Endodermal cell (in vitro differentiated cells): ENCODE measurements around the gene ZMYM1. TPM values are rescaled to one million over a fixed set of nuclear protein-coding genes. Genes with fewer than 3 reads are reported as not detected.

Experiments used
- DNase-seq: peaks from one replicate; pipeline ENCODE4 v3.0.0-alpha.2; 2017
- H3K27ac ChIP-seq: 2 replicates; pipeline ENCODE4 v1.5.1; 2013; ENCODE audit warnings: mild to moderate bottlenecking, low read depth, low read length, moderate library complexity
- H3K27me3 ChIP-seq: 2 replicates; pipeline ENCODE4 v1.6.1; 2013; ENCODE audit warnings: mild to moderate bottlenecking, low read length, moderate library complexity; ENCODE audit not compliant: insufficient read depth, control insufficient read depth, poor library complexity, severe bottlenecking
- H3K36me3 ChIP-seq: 2 replicates; pipeline ENCODE4 v1.7.0; 2013; ENCODE audit warnings: mild to moderate bottlenecking, low read length, moderate library complexity; ENCODE audit not compliant: control insufficient read depth, insufficient read depth
- H3K4me1 ChIP-seq: one replicate; pipeline ENCODE4 v1.7.0; 2013; ENCODE audit warnings: low read length; ENCODE audit not compliant: control insufficient read depth, insufficient read depth
- H3K4me3 ChIP-seq: 2 replicates; pipeline ENCODE4 v1.5.1; 2013; ENCODE audit warnings: mild to moderate bottlenecking, low read length, moderate library complexity
- H3K9ac ChIP-seq: 2 replicates; pipeline ENCODE4 v1.6.1; 2013; ENCODE audit warnings: mild to moderate bottlenecking, low read length, moderate library complexity; ENCODE audit not compliant: poor library complexity, severe bottlenecking; ENCODE audit errors: extremely low read depth
- H3K9me3 ChIP-seq: 2 replicates; pipeline ENCODE4 v1.6.1; 2013; ENCODE audit warnings: mild to moderate bottlenecking, low read length, moderate library complexity; ENCODE audit not compliant: control insufficient read depth
- H3K27ac Mint-ChIP-seq: 2 replicates; pipeline ENCODE4 v1.8.0; 2020; ENCODE audit warnings: mixed read lengths
- H3K27me3 Mint-ChIP-seq: 2 replicates; pipeline ENCODE4 v1.8.0; 2021; ENCODE audit warnings: mild to moderate bottlenecking, mixed read lengths; ENCODE audit not compliant: insufficient read depth
- H3K36me3 Mint-ChIP-seq: 2 replicates; pipeline ENCODE4 v1.8.0; 2020; ENCODE audit warnings: low read depth, mixed read lengths
- H3K4me1 Mint-ChIP-seq: 2 replicates; pipeline ENCODE4 v1.8.0; 2020; ENCODE audit warnings: mixed read lengths
- H3K4me3 Mint-ChIP-seq: 2 replicates; pipeline ENCODE4 v1.8.0; 2020; ENCODE audit warnings: mild to moderate bottlenecking, moderate library complexity, mixed read lengths
- H3K9me3 Mint-ChIP-seq: 2 replicates; pipeline ENCODE4 v1.8.0; 2020; ENCODE audit warnings: mild to moderate bottlenecking, mixed read lengths
- WGBS, 2 experiments: methylation state at CpG; one replicate each; pipeline versions ENCODE4 v1.1.5 to v1.1.7; 2013; ENCODE audit warnings: missing lambda C conversion rate in 2 of 2, mixed read lengths in 1 of 2; ENCODE audit not compliant: insufficient coverage in 1 of 2, insufficient read length in 1 of 2; 5-methylcytosine and 5-hydroxymethylcytosine counted together
- total RNA-seq, 2 donors: library from RNA; stranded (reverse); fragmentation: NEBNext Ultra II Directional in 1 of 2; extraction: Animal tissue kit (Norgen Biotek cat#: 25700) in 1 of 2; gene quantifications; 2 replicates in 1 of 2; 3 replicates in 1 of 2; pipeline ENCODE4 v1.2.1, GENCODE V29; 2021
- TF ChIP-seq, protein P1 (sequence below): fragments of 200-600 bp; sonication (generic); conservative IDR thresholded peaks from 2 replicates; pipeline ENCODE4 v1.5.0; 2021; ENCODE audit warnings: antibody characterized with exemption, mild to moderate bottlenecking

Gene ZMYM1
- total RNA-seq, 2 donors from 2014 or later: 43.1 to 58.5 TPM

DNA sequence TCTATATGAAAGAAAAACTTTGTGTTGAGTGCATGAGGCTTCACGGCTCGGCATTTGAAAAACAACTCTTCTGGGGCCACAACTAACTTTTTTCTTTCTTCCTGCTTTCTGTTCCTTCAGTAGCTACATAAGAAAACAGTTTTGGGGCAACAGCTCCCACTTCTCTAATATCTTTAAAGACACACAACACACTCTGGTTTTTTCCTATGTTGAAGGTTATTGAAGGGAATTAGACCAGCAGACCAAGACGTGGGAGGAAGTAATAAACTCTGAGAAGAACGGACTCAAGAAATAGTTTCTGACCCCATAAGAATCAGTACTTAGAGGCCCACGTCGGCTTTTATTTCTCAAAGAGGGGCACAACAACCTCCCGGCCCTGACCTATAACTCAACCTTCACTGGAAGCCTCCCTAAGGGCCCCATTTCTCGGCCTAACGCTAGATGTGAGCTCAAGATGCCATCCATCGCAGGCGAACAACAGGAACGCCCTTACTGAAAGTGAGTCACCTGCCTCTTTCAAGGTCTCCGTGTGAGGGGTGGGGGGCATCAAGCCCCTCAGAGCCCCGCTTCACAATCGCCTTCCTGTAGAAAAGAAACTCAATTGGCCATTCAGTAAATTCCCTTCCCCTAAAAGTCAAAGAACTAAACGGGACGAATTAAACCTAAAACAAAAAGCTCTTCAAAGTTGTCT lies 48.3 kb upstream of the ZMYM1 start:
- DNase-seq: peak; percentile 67
- Mint-ChIP-seq H3K27ac (peak overlapping the region; percentile 96), H3K4me3 (peak overlapping the region; percentile 88), H3K27me3 (peaks cover 2% of the 10 kb centered on the region), H3K36me3 (peaks cover 24% of the 10 kb centered on the region), H3K9me3 (peaks cover 18% of the 10 kb centered on the region), H3K4me1 (peaks cover 7% of the 10 kb centered on the region)
- Histone ChIP-seq H3K27ac (no peak overlapping the region), H3K36me3 (peaks cover 17% of the 10 kb centered on the region), H3K9ac (peak overlapping the region; percentile 73), H3K4me1 (no peaks in the 10 kb centered on the region), H3K4me3 (peak overlapping the region; percentile 98), H3K27me3 (no peaks in the 10 kb centered on the region), H3K9me3 (peaks cover 20% of the 10 kb centered on the region)
- TF ChIP-seq, protein P1, sequence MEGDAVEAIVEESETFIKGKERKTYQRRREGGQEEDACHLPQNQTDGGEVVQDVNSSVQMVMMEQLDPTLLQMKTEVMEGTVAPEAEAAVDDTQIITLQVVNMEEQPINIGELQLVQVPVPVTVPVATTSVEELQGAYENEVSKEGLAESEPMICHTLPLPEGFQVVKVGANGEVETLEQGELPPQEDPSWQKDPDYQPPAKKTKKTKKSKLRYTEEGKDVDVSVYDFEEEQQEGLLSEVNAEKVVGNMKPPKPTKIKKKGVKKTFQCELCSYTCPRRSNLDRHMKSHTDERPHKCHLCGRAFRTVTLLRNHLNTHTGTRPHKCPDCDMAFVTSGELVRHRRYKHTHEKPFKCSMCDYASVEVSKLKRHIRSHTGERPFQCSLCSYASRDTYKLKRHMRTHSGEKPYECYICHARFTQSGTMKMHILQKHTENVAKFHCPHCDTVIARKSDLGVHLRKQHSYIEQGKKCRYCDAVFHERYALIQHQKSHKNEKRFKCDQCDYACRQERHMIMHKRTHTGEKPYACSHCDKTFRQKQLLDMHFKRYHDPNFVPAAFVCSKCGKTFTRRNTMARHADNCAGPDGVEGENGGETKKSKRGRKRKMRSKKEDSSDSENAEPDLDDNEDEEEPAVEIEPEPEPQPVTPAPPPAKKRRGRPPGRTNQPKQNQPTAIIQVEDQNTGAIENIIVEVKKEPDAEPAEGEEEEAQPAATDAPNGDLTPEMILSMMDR: no peak
- 17% methylated on average over 8 to 17 of the region's 17 CpGs for WGBS, 2 experiments

DNA sequence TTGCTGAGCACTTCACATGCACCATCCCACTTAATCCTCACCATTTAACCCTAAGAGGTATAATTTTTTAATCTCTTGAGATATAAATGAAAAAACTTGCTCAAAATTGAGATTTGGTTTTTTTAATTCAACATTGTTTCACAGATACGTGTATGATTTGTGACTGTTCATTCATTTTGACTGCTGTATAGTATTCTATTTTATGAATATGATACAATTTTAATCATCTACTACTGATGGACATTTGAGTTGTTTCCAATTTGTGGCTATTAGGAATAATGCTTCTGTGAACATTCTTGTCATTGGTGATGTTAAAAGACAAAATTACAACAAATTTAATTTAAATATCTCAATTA lies 46.8 kb upstream of the ZMYM1 start:
- H3K9ac ChIP-seq: no peak overlapping the region
- H3K4me1 ChIP-seq: no peaks in the 10 kb centered on the region
- H3K27ac Mint-ChIP-seq: no peak overlapping the region
- H3K36me3 Mint-ChIP-seq: peaks cover 13% of the 10 kb centered on the region
- WGBS, 2 experiments: 100% methylated on average over 1 of the region's 1 CpG; no CpG with 5 or more reads in 1 of the 2 experiments
- no peak for DNase-seq
- H3K9me3 Mint-ChIP-seq: peaks cover 18% of the 10 kb centered on the region
- H3K4me3 Mint-ChIP-seq: peak overlapping the region; percentile 88
- H3K36me3 ChIP-seq: peaks cover 6% of the 10 kb centered on the region
- peak overlapping the region; percentile 98 for H3K4me3 ChIP-seq
- TF ChIP-seq, protein P1: no peak
- peaks cover 9% of the 10 kb centered on the region for H3K4me1 Mint-ChIP-seq
- no peaks in the 10 kb centered on the region for H3K27me3 ChIP-seq
- H3K27me3 Mint-ChIP-seq: peaks cover 2% of the 10 kb centered on the region
- peaks cover 20% of the 10 kb centered on the region for H3K9me3 ChIP-seq
- H3K27ac ChIP-seq: no peak overlapping the region

DNA sequence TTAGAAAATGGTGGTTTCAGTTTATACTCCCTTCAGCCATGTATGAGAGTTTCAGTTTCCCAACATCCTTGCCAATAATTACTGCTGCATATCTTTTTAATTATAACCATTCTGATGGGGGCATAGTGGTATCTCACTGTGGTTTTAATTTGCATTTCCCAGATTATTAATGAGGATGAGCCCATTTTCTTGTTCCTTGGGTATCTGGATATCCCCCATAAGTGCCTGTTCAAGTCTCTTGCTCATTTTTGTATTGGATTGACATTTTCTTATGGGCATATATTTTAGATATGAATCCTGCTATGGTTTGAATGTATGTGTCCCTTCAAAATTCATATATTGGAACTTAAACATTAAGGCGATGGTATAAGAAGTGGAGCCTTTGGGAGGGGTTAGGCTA lies 45.8 kb upstream of the ZMYM1 start:
- Mint-ChIP-seq H3K4me3 (no peak overlapping the region), H3K9me3 (peaks cover 18% of the 10 kb centered on the region), H3K4me1 (peaks cover 9% of the 10 kb centered on the region), H3K36me3 (peaks cover 9% of the 10 kb centered on the region), H3K27me3 (peaks cover 2% of the 10 kb centered on the region), H3K27ac (no peak overlapping the region)
- Histone ChIP-seq H3K27ac (no peak overlapping the region), H3K4me1 (no peaks in the 10 kb centered on the region), H3K4me3 (peak overlapping the region; percentile 98), H3K36me3 (peaks cover 5% of the 10 kb centered on the region), H3K9me3 (peaks cover 20% of the 10 kb centered on the region), H3K27me3 (no peaks in the 10 kb centered on the region), H3K9ac (no peak overlapping the region)
- TF ChIP-seq, protein P1: no peak
- WGBS, 2 experiments: 100% methylated on average over 1 of the region's 1 CpG
- DNase-seq: no peak
